HG02678 (cell line): ENCODE measurements around the gene NUDT16L1.

Source experiments
- ATAC-seq: cut with Tn5 transposase; IDR thresholded peaks from one replicate; pipeline ENCODE4 v1.9.1; 2021; ENCODE audit warnings: mild to moderate bottlenecking, moderate library complexity; ENCODE audit not compliant: unreplicated experiment

The NUDT16L1 gene

DNA sequence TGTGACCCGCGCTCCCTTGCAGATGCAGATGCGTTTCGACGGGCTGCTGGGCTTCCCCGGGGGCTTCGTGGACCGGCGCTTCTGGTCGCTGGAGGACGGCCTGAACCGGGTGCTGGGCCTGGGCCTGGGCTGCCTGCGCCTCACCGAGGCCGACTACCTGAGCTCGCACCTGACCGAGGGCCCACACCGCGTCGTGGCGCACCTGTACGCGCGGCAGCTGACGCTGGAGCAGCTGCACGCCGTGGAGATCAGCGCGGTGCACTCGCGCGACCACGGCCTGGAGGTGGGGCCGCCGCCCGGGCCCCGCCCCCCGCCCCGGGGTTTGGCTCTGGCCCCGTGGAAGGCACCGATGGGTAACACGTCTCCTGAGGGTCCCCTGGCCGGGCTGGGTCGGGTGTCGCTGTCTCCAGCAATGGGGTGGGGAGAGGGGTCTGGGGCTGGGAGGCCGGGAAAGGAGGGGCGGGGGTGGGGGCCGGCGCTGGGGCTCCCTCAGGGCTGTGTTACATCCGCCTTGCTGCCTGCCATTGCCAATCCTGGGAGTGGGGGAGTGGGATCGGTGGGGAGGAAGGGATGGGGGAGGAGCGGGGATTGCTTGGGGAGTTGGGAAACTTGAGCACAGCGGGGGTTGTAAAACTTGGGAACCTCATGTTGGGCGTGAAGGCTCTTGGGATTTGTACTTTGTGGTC, 737 bp downstream of the NUDT16L1 start:
- ATAC-seq, result peak; percentile 12

DNA sequence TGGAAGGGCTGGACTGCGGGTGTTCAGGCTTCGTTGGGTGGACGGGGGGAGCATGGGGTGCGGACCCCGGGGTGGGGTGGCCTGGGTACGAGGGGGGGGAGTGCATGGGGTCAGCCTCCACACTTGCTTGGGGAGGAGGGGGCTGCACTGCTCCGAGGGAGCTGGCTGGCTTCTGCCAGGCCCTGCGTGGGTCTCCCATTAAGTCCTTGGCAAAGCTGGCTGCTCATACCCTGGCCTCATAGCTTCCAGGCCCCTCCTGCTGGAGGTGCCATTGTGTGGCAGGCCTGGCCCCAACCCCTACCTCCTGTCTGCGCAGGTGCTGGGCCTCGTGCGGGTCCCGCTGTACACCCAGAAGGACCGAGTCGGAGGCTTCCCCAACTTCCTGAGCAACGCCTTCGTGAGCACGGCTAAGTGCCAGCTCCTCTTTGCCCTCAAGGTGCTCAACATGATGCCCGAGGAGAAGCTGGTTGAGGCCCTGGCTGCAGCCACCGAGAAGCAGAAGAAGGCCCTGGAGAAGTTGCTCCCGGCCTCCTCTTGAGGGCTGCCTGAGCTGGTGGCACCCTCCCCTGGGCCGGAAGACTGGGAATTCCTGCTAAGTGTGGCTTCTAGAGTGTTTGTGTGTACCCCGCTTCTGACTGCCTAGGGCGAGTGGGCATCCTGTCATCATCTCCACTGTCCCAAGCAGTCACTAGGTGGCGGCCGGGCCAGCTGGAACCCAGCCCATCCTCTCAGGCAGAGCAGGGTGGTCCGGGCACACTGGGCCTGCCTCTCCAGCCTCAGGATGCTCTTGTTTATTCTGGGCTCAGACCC, 1.5 kb downstream of the NUDT16L1 start:
- no peak for ATAC-seq

DNA sequence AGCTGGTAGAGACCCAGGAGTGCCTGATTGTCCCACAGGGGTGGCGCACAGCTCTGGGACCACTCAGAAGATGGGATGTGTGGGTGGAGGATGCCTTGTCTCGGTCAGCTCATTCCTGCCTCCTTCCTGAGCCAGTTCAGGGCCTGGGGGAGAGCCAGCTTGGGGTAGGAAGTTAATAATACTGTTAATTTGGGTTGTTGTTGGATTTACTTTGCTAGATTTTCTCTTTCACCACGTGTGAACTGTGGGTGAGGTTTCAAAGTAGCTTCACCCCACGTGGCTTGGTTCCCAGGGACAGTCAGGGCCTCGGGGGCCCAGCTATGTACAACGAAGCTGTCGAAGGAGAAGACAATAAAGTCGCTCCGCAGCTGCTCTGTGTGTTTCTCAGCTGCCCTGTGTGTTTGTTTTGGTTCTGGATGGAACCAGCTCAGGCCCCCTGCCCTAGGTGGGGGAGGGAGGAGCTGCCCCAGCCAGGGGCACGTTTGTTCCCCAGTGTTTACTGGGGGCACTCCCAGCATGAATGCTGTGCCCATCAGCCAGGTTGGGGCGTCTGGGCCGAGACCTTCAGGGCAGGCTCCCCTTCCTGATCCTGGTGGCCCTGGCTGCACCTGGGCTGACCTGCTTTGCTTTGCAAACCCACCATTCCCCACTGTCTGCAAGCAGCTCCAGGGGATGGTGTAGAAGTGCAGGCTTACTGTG, 2.3 kb downstream of the NUDT16L1 start:
- no peak for ATAC-seq

DNA sequence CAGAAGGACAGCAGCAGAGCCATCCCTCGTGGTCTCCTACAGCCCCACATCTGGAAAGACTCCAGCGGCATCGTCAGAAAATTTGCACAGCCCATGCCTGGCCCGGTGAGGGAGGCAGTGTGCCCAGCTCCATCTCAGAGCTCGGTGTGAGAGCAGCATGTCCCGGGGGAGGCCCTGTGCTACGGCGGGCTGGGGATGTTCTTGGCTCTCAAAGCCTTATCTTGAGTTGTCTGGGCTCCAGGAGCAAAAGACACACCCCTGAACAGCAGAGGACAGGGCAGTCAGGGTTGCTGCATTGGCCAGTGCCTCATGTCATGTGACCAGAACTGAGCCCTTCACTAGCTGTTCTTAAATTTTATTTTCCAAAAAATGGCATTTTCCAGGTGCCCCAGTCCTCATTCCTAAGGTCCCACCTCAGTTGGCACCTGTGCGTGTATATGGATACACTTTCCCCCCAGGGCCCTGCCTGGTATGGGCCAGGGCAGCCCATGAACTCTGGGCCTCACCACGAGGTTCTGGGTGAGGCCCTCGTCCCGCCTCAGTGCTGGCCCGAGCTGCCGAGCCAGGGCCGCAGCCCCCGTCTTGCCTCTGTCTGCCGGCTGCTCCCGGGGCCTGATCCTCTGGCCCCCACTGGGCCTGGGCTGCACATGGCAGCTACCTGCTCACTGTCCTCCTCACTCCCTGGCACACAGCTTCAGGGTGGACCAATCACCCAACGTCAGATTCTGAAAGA, 3.0 kb downstream of the NUDT16L1 start:
- ATAC-seq, result no peak

DNA sequence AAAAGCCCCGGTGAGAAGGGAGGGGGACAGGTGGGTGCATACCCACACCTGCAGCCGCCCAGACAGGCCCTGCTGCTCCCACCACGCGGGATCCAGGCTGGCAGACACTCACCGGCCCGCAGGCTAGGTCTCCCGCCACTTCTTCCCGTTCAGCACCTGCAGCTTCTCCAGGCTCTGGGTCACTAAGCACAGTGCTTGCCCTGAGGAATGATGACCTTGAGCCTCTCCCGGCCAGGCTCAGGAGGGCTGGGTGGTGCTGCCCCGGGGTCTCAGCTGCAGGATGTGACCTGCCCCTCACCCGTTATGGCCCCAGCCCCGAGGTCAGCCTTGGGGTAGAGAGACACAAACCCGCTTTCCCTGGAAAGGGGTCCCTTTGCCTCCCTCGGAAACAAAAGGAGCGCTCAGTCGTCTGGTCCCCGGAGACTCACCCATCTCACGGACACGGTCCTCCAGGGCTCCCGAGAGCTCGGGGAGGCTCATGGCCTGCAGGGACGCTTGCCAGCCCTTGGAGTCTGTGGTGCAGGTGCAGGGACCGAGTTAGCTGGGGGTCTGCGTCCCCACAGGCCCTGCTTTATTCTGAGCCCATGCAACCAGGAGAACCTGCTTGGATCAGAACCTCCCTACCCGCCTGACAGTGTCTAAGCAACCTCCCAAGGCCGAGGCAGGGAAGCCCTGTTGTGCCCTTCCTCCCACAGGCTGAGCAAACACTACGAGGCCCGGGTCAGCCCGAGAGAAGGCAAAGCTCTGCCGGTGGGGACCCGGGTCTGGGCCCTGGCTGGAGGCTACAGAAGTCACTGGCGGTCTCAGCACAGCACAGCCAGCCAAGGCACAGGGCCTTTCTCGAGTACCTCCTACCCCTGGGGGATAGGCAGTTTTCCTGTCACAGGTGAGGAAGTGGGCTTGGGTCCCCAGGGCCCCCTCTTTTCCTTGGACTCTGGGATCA, 3.8 kb downstream of the NUDT16L1 start:
- no peak for ATAC-seq

DNA sequence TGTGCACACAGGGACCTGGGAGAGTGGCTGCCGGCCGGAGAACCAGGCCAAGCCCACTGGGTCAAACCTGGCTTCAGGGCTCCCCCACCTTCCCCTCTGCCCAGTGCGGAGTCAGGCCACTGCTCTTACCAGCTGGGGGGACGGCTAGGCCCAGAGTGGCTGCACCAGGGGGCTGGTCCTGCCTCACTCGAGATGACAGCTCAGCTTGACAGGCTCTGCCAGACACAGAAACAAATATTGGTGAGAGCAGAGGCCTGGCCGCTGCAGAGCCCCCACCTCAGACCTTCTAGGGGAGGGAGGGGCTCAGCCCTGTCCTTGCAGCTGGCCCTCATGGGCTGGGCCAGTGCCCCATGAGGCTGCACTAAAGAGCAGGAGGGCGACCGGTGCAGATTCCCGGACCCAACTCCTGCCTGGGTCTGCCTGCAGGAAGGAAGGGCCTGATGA, 4.5 kb downstream of the NUDT16L1 start:
- ATAC-seq, result no peak

DNA sequence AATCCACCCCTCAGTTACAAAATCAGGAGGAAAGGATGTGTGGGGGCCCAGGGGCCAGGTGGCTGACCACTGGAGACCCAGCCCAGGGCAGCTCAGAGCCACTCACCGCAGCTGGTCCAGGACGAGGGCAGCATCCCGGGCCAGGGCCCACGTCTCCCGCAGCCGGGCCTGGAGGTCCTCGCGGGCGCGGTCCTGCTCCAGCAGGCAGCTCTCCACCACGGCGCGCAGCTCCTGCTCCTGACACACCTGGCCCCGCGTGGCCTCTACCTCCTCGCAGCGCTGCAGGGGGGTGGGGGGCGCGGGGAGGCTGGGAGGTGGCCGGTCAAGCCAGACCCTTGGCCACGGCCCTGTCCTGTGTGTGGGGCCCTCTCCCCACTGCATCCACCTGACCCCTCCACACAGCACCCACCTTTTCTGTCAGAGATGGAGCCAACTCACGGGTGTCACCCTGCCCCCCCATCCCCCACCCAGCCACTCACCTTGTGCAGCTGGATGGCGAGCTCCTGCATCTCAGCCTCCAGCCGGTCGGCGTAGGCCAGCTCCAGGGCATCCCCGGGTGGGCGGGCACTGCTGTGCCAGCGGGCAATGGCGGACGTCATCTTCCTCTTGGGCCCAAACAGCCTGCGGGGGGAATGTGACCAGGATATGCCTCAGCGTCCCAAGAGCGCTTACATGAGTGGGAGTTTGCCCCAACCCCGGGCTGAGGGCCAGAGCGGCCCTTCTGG, 5.1 kb downstream of the NUDT16L1 start:
- no peak for ATAC-seq

DNA sequence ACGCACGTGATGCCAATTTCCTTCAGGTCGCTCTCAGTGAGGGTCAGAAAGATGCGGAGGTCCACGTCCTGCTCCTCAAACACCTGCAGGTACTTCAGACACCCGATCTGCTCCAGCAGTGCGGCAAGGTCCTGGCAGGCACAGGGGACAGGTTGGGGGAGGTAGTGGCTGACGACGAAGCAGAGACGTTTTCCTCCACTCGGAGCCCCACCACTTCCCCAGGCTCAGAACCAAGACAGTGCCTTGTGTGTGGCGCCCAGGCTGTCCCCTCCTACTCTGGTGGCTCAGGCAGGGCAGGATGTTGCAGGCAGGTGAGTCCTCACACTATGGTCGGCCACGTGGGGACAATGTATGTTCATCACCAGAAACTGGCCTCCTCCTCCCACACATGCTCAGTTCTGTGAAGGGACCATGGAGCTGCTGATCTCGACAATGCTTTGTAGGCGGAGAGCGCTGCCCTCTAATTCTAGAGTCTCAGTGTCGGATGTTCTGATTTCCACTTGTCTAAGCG, 5.7 kb downstream of the NUDT16L1 start:
- ATAC-seq, result no peak

DNA sequence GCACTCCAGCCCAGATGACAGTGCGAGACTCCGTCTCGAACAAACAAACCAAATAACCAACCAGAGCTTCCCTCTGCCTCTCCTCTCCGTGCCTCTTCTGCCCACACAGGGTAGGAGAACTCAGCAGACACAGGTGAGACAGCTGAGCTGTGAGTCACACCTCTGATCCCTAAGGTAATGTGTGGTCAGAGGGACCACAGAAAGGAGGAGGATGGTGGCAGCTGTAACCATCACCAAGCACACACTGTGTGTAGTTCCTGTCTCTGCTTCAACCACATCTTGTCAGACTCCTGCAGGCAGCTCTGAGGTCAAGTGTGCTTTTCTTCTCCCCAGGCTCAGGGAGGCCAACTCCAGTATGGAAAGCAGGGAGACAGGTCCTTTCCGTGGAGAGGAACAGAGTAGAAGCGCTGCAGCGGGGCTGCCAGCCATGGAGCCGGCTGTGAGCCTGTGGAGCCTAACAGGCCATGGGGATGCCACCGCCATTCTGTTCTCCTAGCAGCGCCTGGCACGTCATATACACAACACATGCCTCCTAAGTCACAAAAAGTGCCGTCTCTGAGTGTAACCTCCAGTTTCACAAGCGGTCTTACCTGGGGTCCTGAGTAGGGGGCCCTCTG, 7.1 kb downstream of the NUDT16L1 start:
- ATAC-seq, result no peak

DNA sequence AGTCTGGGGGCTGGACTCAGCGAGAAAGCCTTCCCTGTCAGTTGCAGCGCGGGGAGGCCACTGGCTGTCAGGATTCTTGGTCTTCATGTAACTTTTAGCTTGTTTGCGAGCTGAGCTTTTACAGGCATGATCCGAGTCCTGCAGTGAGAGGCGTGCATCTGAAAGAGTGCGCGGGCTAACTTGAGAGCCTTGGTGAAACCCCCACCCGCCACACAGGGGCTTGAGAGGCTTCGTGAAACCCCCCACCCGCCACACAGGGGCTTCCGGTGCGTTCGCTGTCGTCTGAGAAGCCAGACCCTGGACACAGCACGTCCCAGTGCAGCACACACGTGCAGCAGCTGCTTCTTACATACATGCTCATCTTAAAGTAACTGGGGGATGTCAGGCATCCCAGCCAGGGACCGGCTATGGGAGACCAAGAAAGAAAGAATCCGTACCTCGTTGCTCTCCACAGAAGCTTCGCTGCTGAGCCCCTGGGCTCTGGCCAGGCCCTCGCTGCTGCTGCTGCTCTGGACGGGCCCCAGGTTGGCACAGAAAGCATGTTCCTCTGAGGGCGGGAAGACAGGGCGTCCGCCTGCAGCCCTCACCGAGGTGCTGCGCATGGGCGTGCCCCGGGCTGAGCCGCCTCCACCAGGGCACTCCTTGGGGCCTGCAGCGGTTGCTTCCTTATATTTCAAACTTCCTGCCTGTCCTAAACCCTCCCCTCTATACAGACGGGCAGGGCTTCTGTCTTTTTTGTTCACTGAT, 7.8 kb downstream of the NUDT16L1 start:
- ATAC-seq, result no peak

DNA sequence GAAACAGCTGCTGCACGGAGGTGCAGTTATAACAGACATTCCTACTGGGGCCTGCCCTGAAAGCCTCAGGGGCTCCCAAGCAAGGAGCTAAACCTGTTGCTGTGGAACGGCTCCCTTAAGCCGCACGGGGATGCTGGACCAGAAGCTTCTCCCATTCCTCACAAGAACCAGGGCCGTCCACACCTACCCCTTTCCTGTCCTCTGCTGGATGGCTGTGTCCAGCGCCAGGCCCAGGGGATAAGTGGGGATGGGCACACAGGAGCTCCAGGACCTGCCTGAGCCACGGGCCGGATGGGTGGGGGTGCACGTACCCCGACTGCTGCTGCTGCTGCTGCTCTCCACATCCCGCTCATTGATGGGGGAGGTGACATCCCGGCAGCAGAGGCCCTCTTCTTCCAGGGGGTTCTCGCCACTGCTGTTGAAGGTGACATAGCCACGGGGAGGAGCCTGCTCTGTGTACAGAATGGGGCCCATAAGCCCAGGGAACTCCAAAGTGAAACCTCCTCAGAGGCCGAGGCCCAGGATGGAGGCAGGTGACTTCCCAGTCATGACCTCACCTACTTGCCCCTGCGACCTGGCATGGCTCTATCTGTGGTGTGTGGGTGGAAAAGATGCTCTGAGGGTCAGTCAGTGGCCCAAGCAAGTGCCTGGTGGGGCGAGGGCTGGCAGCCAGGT, 8.6 kb downstream of the NUDT16L1 start:
- ATAC-seq, result no peak

DNA sequence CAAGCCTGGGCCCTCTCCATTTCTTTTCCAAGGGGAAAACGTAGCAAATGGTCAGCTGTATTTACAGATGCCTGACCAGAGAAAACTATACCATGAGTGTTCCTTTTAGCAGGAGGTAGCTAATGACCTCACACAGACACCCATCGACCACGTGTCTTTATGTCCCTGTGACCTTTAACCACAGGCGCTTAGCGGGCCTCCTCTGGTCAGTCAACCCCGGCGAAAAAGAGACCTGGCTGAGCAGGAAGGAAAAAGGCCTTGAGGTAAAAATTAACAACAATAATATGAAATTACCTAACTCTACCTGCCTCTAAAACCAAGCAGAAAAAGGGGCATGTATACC, 9.1 kb downstream of the NUDT16L1 start:
- ATAC-seq, result no peak

DNA sequence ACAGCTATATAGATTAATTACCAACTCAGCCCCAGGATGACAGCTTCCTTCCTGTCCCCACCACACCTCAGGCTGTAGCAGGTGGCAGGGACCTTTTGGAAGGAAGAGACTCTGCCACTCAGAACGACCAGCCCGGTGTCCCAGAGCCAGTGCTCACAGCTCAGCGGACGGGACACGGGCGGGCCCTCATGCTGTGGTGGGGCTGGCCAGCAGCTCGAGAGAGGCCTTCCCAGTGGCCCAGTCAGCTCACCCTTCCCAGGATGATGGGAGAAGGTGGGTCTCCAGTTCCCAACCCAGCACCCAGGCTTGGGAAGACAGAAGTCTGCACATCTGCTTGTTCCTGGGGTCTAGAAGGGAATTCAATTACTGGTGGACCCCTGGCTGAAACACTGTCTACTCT, 10.5 kb downstream of the NUDT16L1 start:
- ATAC-seq, result no peak

DNA sequence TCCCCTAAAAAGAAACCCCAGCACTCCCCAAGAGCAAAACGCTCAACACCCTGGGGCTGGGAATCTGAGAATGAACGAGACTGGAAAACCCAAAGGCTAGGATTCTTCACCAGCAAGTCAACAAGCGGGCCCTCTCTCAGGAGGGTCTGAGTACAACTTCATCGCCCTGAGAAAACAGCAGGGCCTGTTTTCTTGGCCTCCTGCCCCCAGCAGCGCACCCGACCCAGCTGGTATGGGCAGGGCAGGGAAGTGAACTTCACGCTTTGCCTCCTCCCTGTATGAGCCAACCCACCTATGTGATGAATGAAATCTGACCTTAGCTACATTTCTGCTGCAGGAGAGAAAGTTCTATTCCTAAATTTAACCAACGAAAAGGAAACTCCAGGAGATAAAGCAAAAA, 11.1 kb downstream of the NUDT16L1 start:
- ATAC-seq, result no peak

DNA sequence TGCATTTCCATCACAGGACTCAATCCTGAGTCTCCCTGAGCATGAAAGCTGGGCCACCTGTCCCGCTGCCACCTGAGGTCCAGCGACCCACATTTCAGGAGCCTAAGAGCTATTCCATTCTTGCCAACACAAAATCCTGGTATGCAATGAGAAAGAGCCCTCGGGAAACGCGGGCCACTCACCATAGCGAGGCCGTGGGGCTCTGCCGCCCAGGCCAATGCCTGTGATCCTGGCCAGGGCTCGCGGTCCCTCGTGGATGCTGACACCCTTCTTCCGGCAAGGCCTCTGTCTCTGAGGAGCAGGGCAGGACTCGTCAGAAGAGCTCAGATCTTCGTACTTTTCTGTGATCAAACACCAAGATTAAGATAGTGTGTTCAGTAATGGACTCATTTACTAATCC, 11.6 kb downstream of the NUDT16L1 start:
- ATAC-seq, result no peak

DNA sequence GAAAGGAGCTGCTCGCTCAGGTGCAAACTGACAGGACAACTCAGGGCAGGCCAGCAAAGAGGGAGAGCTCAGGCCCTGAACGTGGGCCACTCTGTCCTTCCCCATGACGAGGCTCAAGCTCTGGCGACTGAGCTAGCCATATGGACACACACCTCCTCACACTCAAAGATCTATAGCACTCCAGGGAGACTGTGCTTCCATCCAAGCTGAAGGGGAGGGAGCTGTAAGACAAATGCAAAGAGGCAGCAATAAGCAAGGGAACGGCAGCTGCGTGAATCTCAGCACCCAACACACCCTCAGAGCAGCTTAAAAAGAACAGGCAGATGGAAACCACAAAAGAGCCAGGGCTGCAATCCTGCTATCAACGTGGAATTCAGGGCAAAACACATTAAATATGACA, 13.5 kb downstream of the NUDT16L1 start:
- no peak for ATAC-seq

DNA sequence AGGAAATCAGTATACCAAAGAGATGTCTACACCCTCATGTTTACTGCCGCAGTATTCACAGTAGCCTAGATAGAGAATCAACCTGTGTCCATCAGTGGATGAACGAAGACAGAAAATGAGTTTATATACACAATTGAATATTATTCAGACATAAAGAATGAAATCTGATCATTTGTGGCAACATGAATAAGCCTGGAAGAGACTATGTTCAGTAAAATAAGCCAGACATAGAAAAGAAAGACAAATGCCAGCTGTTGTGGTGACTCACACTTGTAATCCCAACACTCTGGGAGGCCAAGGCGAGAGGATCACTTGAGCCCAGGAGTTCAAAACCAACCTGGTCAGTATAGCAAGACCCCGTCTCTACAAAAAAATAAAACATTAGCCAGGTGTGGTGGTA, 16.1 kb downstream of the NUDT16L1 start:
- no peak for ATAC-seq
